Peyer's patch (tissue), 4 donors: ENCODE measurements around the gene HEXIM1.

Experiments used
- POLR2A ChIP-seq, 2 donors: fragments of 450-650 bp; IDR thresholded peaks; one replicate each; pipeline ENCODE4 v1.5.1; 2017; ENCODE audit warnings: antibody characterized with exemption in 2 of 2, mild to moderate bottlenecking in 2 of 2, moderate library complexity in 2 of 2
- TF ChIP-seq, protein P1 (sequence below), 6 experiments: fragments of 450-650 bp in 4 of 6; fragments of 200-600 bp in 2 of 6; sonication (generic) in 1 of 6; IDR thresholded peaks; one replicate each; pipeline ENCODE4 v1.5.1; 2017 to 2019; ENCODE audit warnings: antibody characterized with exemption in 6 of 6, mild to moderate bottlenecking in 3 of 6, moderate library complexity in 1 of 6

DNA sequence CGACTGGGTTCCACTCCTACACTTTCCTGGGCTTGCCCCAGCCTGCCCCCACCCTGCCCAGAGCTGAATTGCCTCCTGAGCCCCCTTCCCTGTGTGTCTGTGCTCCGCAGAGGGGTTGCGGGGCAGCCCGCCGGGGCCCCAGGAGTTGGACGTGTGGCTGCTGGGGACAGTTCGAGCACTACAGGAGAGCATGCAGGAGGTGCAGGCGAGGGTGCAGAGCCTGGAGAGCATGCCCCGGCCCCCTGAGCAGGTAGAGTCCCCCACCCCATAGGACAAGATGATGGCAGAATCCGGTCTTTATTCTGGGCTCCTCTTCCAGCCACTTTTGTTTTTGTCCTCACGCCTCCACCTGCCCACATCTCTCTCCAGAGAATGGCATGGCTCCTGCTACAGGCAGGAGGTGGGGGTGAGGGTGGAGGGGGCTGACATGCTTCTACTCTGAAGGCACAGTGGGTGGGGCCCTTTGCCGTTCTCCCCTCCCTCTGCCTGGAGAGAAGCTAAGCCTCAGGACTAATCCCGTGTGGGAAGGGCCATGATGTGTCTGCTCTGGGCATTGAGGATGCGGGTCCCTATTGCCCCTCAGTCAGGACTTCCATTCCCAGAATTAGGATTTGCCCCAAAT is 9.3 kb upstream of the HEXIM1 start:
- TF ChIP-seq, protein P1, sequence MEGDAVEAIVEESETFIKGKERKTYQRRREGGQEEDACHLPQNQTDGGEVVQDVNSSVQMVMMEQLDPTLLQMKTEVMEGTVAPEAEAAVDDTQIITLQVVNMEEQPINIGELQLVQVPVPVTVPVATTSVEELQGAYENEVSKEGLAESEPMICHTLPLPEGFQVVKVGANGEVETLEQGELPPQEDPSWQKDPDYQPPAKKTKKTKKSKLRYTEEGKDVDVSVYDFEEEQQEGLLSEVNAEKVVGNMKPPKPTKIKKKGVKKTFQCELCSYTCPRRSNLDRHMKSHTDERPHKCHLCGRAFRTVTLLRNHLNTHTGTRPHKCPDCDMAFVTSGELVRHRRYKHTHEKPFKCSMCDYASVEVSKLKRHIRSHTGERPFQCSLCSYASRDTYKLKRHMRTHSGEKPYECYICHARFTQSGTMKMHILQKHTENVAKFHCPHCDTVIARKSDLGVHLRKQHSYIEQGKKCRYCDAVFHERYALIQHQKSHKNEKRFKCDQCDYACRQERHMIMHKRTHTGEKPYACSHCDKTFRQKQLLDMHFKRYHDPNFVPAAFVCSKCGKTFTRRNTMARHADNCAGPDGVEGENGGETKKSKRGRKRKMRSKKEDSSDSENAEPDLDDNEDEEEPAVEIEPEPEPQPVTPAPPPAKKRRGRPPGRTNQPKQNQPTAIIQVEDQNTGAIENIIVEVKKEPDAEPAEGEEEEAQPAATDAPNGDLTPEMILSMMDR (IDR thresholded peaks at IDR 0.05) = no peak
- TF ChIP-seq POLR2A (IDR thresholded peaks at IDR 0.05) = no peak
